Hippocampal formation (tissue), 2 donors: Measurements from ENCODE around the gene CASD1.
A peak's percentile ranks its signal among the peaks of the same experiment; 100 is the strongest.

Experiments
- DNase-seq, 2 donors: peaks; one replicate each; lab custom pipeline; 2025; lab: John Stamatoyannopoulos, UW

Gene CASD1

GRCh38 chr7:94509264-94509886 lies at the start of gene CASD1:
TSS of gene CASD1 (plus strand) at chr7:94509809. CDS start at chr7:94510085, 276 bp downstream.
- DNase-seq, result peak; percentile 68 to 75

GRCh38 chr7:94466516-94466915 lies 43.1 kb upstream of the CASD1 start:
- no peak for DNase-seq

GRCh38 chr7:94471604-94472003 lies 38.0 kb upstream of the CASD1 start:
- no peak for DNase-seq

- DNase-seq, result no peak
Observed at GRCh38 chr7:94472608-94473007, 37.0 kb upstream of the CASD1 start.

- DNase-seq, result no peak
Observed at GRCh38 chr7:94476251-94476840, 33.3 kb upstream of the CASD1 start.

- no peak for DNase-seq
Observed at GRCh38 chr7:94477878-94478277, 31.7 kb upstream of the CASD1 start.

- DNase-seq, result no peak
Observed at GRCh38 chr7:94478648-94479214, 30.9 kb upstream of the CASD1 start.

GRCh38 chr7:94481279-94481678 lies 28.3 kb upstream of the CASD1 start:
- no peak for DNase-seq

- DNase-seq, result no peak
Observed at GRCh38 chr7:94482796-94483195, 26.8 kb upstream of the CASD1 start.

GRCh38 chr7:94483843-94484242 lies 25.8 kb upstream of the CASD1 start:
- DNase-seq, result no peak

GRCh38 chr7:94486216-94486615 lies 23.4 kb upstream of the CASD1 start:
- DNase-seq, result no peak

GRCh38 chr7:94491410-94491809 lies 18.2 kb upstream of the CASD1 start:
- no peak for DNase-seq

- DNase-seq, result no peak
Observed at GRCh38 chr7:94492601-94493000, 17.0 kb upstream of the CASD1 start.

- DNase-seq, result no peak
Observed at GRCh38 chr7:94497874-94498670, 11.5 kb upstream of the CASD1 start.

GRCh38 chr7:94498918-94499317 lies 10.7 kb upstream of the CASD1 start:
- DNase-seq, result no peak

GRCh38 chr7:94507462-94507861 lies 2.1 kb upstream of the CASD1 start:
- no peak for DNase-seq

GRCh38 chr7:94507962-94508361 lies 1.6 kb upstream of the CASD1 start:
- no peak for DNase-seq

GRCh38 chr7:94509887-94510581 lies 425 bp downstream of the CASD1 start:
- peak; percentile 75 for DNase-seq

- DNase-seq, result peak; percentile 25 to 51
Observed at GRCh38 chr7:94510582-94511496, 1.2 kb downstream of the CASD1 start.

GRCh38 chr7:94511718-94512117 lies 2.1 kb downstream of the CASD1 start:
- DNase-seq, result peak in 1 of 2 donors; percentile 21
